Skeletal muscle tissue (tissue), 4 donors: Measurements from ENCODE around the gene HJURP. TPM values are rescaled to one million over a fixed set of nuclear protein-coding genes. Genes with fewer than 3 reads are reported as not detected.
A peak's percentile ranks its signal among the peaks of the same experiment; 100 is the strongest.
"Not testable (repeated sequence)": the region's sequence is repeated elsewhere in the genome, so short reads cannot be mapped to it uniquely, and the experiment has no call there.

ENCODE experiments used
- H3K27ac ChIP-seq: one replicate; pipeline ENCODE4 v1.7.0; 2013; ENCODE audit warnings: mild to moderate bottlenecking, low read depth, low read length, inconsistent platforms
- H3K27me3 ChIP-seq, 3 donors: one replicate each; pipeline ENCODE4 v1.7.0; 2013; ENCODE audit warnings: low read length in 3 of 3; ENCODE audit not compliant: control insufficient read depth in 3 of 3, insufficient read depth in 3 of 3
- H3K36me3 ChIP-seq, 3 donors: one replicate each; pipeline ENCODE4 v1.7.0; 2013; ENCODE audit warnings: low read length in 3 of 3; ENCODE audit not compliant: control insufficient read depth in 3 of 3, insufficient read depth in 3 of 3
- H3K4me1 ChIP-seq, 3 donors: one replicate each; pipeline ENCODE4 v1.7.0; 2013; ENCODE audit warnings: low read length in 3 of 3, mild to moderate bottlenecking in 3 of 3; ENCODE audit not compliant: control insufficient read depth in 3 of 3, insufficient read depth in 3 of 3
- H3K4me3 ChIP-seq, 3 donors: one replicate each; pipeline ENCODE4 v1.7.0; 2013; ENCODE audit warnings: low read length in 3 of 3
- H3K9ac ChIP-seq, 3 donors: one replicate each; pipeline ENCODE4 v1.7.0; 2013; ENCODE audit warnings: low read length in 3 of 3, mild to moderate bottlenecking in 3 of 3, moderate library complexity in 2 of 3, low read depth in 1 of 3
- H3K9me3 ChIP-seq, 3 donors: one replicate each; pipeline ENCODE4 v1.7.0; 2013; ENCODE audit warnings: low read length in 3 of 3; ENCODE audit not compliant: control insufficient read depth in 3 of 3
- total RNA-seq: library from RNA; depleted of rRNA; stranded (reverse); fragments of >200 nt; gene quantifications from one replicate; pipeline ENCODE4 v1.2.3, GENCODE V29; 2014
- donor health status: Osteomylitis.

The HJURP gene, protein sequence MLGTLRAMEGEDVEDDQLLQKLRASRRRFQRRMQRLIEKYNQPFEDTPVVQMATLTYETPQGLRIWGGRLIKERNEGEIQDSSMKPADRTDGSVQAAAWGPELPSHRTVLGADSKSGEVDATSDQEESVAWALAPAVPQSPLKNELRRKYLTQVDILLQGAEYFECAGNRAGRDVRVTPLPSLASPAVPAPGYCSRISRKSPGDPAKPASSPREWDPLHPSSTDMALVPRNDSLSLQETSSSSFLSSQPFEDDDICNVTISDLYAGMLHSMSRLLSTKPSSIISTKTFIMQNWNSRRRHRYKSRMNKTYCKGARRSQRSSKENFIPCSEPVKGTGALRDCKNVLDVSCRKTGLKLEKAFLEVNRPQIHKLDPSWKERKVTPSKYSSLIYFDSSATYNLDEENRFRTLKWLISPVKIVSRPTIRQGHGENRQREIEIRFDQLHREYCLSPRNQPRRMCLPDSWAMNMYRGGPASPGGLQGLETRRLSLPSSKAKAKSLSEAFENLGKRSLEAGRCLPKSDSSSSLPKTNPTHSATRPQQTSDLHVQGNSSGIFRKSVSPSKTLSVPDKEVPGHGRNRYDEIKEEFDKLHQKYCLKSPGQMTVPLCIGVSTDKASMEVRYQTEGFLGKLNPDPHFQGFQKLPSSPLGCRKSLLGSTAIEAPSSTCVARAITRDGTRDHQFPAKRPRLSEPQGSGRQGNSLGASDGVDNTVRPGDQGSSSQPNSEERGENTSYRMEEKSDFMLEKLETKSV
- 3.1 TPM for total RNA-seq

DNA sequence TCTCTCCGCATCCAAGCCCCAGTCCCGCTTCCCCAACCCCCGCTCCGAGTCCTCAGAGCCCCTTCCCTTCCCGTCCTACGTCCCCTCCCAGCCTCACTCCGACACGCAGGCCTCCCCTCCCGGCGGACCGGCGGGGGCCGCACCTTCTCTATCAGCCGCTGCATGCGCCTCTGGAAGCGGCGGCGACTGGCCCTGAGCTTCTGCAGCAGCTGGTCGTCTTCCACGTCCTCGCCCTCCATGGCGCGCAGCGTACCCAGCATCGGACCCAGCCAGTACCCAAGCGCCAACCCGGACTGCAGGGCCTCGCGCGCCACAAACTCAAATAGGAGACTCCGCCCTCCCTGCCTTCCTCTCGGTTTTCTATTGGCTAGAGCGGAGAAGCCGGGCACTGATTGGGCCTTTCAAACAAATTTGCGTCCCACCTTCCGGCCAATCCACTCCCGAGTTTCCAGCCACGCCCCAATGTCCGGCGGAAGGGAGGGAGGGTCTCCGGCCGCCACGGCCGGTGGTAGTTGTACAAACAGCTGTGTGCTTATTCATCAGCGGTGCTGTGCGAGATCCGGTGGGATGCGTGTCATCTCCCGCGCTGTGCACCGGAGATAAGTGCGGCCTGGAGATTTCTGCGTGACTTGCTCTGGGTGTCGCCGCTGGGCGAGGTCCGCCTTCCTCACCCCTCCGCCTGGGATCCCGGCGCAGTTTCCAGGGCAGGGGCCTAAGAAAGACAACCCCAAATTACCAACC, at the start of gene HJURP:
Gene HJURP, minus strand, starts transcription at position 295 of the 741 bp plus-strand sequence. Its CDS starts 35 bp downstream, at position 260.
- peaks cover 0 to 13% (median 0%) of the 10 kb centered on the region in 3 donors for H3K27me3 ChIP-seq
- H3K9ac ChIP-seq, result peak within 1 kb of the TSS; percentile 66 to 81 (median 81)
- H3K27ac ChIP-seq, result no peak within 1 kb of the TSS
- H3K4me3 ChIP-seq, result peak within 1 kb of the TSS; percentile 72 to 96 (median 90)
- no peaks in the 10 kb centered on the region for H3K36me3 ChIP-seq
- no peaks in the 10 kb centered on the region for H3K9me3 ChIP-seq
- H3K4me1 ChIP-seq, result peaks cover 5 to 17% (median 13%) of the 10 kb centered on the region in 3 donors

DNA sequence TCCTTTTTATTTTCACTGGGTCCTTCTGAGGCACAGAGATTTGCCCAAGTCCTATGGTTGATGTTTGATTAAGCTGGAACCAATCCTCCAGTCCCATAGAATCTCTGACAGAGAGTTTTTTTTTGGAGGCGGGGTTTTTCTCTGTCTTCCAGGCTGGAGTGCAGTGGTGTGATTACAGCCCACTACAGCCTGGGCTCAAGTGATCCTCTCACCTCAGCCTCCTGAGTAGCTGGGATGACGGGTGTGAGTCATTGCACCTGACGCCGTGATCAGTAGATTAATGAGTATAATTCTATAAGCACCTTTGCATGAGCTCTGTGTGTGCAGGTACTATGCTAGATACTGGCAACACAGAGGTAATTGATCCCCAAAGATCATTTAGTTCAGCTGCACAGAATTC, 47.5 kb upstream of the HJURP start:
- Histone ChIP-seq H3K9me3 (no peaks in the 10 kb centered on the region), H3K9ac (no peak overlapping the region), H3K4me1 (no peaks in the 10 kb centered on the region), H3K4me3 (no peak overlapping the region), H3K27ac (no peak overlapping the region), H3K36me3 (no peaks in the 10 kb centered on the region), H3K27me3 (peaks cover 0 to 4% (median 0%) of the 10 kb centered on the region in 3 donors)

DNA sequence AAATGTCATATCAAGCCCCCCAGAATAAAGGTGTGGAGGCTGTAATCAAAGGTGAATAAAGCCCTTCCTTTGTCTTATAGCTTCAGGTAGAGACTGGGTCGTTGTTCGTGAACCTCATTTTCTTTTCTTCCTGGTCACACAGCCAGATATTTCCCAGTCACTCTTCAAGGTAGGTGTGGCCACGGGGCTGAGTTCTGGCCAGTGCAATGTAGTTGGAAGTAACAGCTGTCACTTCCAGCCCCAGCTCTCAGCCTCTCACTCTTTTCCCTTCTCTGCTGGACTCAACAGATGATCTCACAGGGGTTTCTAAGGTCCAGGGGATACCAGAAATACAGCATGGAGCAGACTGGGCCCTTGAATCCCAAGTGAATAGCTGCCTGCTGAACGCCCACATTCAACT, 47.0 kb upstream of the HJURP start:
- Histone ChIP-seq H3K4me3 (no peak overlapping the region), H3K9me3 (no peaks in the 10 kb centered on the region), H3K36me3 (no peaks in the 10 kb centered on the region), H3K27me3 (peaks cover 0 to 4% (median 0%) of the 10 kb centered on the region in 3 donors), H3K9ac (no peak overlapping the region), H3K27ac (no peak overlapping the region), H3K4me1 (no peaks in the 10 kb centered on the region)

DNA sequence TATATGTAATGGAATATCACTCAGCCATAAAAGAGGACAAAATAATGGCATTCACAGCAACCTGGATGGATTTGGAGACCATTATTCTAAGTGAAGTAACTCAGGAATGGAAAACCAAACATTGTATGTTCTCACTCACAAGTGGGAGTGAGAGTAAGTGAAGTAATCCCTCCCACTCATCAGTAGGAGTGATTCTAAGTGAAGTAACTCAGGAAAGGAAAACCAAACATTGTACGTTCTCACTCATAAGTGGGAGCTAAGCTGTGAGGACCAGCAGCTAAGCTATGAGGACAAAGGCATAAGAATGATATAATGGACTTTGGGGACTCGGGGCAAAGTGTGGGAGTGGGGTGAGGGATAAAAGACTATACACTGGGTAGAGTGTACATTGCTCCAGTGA, 41.9 kb upstream of the HJURP start:
- H3K27ac ChIP-seq, H3K9ac ChIP-seq, H3K4me3 ChIP-seq, H3K4me1 ChIP-seq, H3K36me3 ChIP-seq, H3K9me3 ChIP-seq, H3K27me3 ChIP-seq: not testable (repeated sequence)

DNA sequence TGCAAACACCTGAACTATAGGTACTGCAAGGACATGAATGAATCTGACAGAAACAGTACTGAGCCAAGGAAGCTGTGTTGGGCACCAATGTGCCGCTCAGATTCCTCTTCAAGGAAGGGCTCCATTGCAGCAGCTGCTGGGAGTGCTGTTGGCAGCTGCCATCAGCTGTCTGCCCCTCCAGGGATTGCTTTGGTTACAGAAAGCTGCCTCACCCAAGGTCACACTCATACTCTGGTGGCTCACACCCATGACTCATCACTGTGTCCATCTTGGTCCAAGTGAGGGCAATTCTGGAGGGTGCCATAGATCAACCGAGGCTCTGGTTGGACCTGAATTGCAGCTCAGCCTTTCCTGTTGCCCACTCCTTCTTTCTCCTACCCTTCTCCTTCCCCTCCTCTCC, 38.5 kb upstream of the HJURP start:
- Histone ChIP-seq H3K4me1 (no peaks in the 10 kb centered on the region), H3K9ac (no peak overlapping the region), H3K9me3 (no peaks in the 10 kb centered on the region), H3K4me3 (no peak overlapping the region), H3K27ac (no peak overlapping the region), H3K27me3 (no peaks in the 10 kb centered on the region), H3K36me3 (no peaks in the 10 kb centered on the region)

DNA sequence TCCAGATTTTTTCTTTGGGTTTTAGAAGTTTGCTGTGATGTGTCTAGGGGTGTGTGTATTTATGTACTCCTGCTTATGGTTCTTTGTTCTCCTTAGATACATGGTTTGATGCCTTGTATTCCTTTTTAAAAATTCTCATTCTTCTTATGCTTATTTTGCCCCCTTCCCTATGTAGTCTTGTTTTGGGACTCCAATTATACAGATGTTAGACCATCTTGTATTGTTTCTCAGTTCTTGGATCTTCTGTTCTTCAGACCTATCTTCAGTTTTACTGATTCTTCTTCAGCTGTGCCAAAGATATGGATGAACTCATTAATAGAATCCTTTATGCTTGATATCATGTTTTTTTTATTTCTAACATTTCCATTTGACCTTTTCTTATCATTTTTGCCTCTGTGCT, 28.0 kb upstream of the HJURP start:
- no peak overlapping the region for H3K9ac ChIP-seq
- H3K9me3 ChIP-seq, result peaks cover 2 to 9% (median 5%) of the 10 kb centered on the region in 3 donors
- no peaks in the 10 kb centered on the region for H3K36me3 ChIP-seq
- H3K4me1 ChIP-seq, result no peaks in the 10 kb centered on the region
- H3K27ac ChIP-seq, result no peak overlapping the region
- no peak overlapping the region for H3K4me3 ChIP-seq
- peaks cover 0 to 2% (median 0%) of the 10 kb centered on the region in 3 donors for H3K27me3 ChIP-seq

DNA sequence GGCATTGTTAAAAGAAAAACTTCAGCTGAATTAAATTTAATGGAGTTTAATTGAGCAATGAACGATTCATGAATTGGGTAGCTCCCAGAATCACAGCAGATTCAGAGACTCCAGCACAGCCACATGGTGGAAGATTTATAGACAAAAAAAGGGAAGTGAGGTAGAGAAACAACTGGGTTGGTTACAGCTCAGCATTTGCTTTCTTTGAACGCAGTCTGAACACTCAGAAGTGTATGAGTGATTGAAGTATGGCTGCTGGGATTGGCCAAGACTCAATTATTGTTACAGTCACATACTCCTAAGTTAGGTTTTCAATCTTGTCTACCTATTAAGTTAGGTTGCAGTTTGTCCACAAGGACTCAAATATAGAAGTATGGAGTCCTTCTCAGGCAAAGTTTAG, 17.8 kb upstream of the HJURP start:
- not testable (repeated sequence) for H3K4me1 ChIP-seq, H3K27ac ChIP-seq, H3K9ac ChIP-seq, H3K27me3 ChIP-seq, H3K4me3 ChIP-seq, H3K36me3 ChIP-seq, H3K9me3 ChIP-seq

DNA sequence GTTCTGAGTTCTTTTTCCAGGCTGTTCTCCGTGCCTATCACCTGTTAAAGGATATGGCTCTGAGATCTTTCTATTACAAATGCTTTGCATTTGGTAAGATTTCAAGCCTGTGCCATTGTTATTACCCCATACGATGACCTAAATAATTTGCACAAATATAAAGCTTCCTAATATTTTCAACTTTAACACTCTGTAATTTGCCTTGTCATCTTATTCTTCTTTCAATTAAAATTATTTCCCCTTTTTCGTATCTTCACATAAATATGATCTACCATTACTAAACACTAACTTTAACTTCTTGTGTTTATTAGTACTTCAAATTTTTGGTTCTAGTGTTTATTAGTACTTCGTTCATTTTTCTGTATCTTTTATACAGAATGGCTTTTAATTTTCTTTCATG, 17.1 kb upstream of the HJURP start:
- H3K27me3 ChIP-seq, result peaks cover 2 to 8% (median 5%) of the 10 kb centered on the region in 3 donors
- no peak overlapping the region for H3K4me3 ChIP-seq
- H3K4me1 ChIP-seq, result no peaks in the 10 kb centered on the region
- H3K9me3 ChIP-seq, result peaks cover 0 to 7% (median 2%) of the 10 kb centered on the region in 3 donors
- H3K27ac ChIP-seq, result no peak overlapping the region
- no peaks in the 10 kb centered on the region for H3K36me3 ChIP-seq
- H3K9ac ChIP-seq, result no peak overlapping the region

DNA sequence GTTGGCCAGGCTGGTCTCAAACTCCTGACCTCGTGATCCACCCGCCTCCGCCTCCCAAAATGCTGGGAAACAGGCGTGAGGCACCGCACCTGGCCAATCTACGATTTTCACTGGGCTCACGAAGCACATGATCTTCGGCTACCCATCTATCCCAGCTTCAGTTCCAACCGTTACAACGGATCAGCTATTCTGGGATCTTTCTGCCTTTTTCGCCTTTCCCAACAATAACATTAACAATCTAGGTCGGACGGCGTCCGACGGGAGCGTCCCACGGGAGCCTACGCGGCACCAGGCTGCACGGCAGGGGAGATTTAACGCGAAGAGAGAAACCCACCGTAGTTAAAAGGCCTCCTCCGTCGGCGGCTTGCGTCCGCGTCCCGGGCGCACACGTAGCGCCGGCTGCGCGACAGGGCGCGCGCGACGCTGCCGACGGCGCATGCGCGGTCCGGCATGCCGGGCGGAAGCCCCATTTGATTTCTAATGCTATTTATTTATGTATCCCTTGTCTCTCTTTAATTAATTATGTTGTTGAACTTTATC, 13.7 kb upstream of the HJURP start, which contains the start of gene MSL3B:
Gene MSL3B, minus strand, starts transcription at position 394 of the 540 bp plus-strand sequence.
- Histone ChIP-seq H3K4me1 (no peaks in the 10 kb centered on the region), H3K36me3 (no peaks in the 10 kb centered on the region), H3K27ac (no peak within 1 kb of the TSS), H3K27me3 (peaks cover 0 to 8% (median 5%) of the 10 kb centered on the region in 3 donors), H3K9me3 (peaks cover 0 to 3% (median 2%) of the 10 kb centered on the region in 3 donors), H3K9ac (peak within 1 kb of the TSS; percentile 7 to 73 (median 42)), H3K4me3 (peak within 1 kb of the TSS; percentile 59 to 77 (median 63))
